K562 (cell line): Measurements from ENCODE around the gene ELOVL1. TPM values are rescaled to one million over a fixed set of nuclear protein-coding genes. Genes with fewer than 3 reads are reported as not detected.

Experiments used
- ATF1 ChIP-seq, 2 experiments: fragments of 450-650 bp in 1 of 2; IDR thresholded peaks; 2 replicates each; pipeline ENCODE4 v1.6.1; 2016; ENCODE audit warnings: missing compliant biosample characterization in 1 of 2, missing genetic modification characterization in 1 of 2
- ATF7 ChIP-seq: fragments of 450-650 bp; IDR thresholded peaks from 2 replicates; pipeline ENCODE4 v1.7.1; 2014; ENCODE audit warnings: mild to moderate bottlenecking, moderate library complexity
- GTF2A2 ChIP-seq: IDR thresholded peaks from 2 replicates; pipeline ENCODE4 v1.6.1; 2016; ENCODE audit warnings: mild to moderate bottlenecking, missing genetic modification characterization, missing compliant biosample characterization
- HDAC8 ChIP-seq: fragments of 450-650 bp; IDR thresholded peaks from 2 replicates; pipeline ENCODE4 v1.6.1; 2016; ENCODE audit warnings: mild to moderate bottlenecking, missing genetic modification characterization, moderate library complexity, missing compliant biosample characterization
- HINFP ChIP-seq: fragments of 450-650 bp; conservative IDR thresholded peaks from 2 replicates; pipeline ENCODE4 v1.6.1; 2016; ENCODE audit warnings: missing genetic modification characterization, low read depth, mild to moderate bottlenecking, control low read depth, missing compliant biosample characterization
- IRF2 ChIP-seq: sonication (generic); formaldehyde crosslinking; IDR thresholded peaks from 2 replicates; pipeline ENCODE4 v1.8.1; 2022; ENCODE audit warnings: mild to moderate bottlenecking, missing genetic modification reagents
- IRF9 ChIP-seq: fragments of 450-650 bp; IDR thresholded peaks from 2 replicates; pipeline ENCODE4 v1.6.1; 2016; ENCODE audit warnings: missing biosample characterization, missing genetic modification characterization
- JUN ChIP-seq, 2 experiments: sonication (generic) in 1 of 2; formaldehyde crosslinking in 1 of 2; IDR thresholded peaks; 2 replicates each; pipeline versions ENCODE4 v1.6.1 to v1.8.0; 2012 to 2022; ENCODE audit warnings: borderline replicate concordance in 2 of 2, mild to moderate bottlenecking in 2 of 2, improper control_type of control experiment in 1 of 2, low read depth in 1 of 2, low read length in 1 of 2, missing genetic modification reagents in 1 of 2
- JUND ChIP-seq, 2 experiments: IDR thresholded peaks; 2 replicates in 1 of 2; 3 replicates in 1 of 2; pipeline ENCODE4 v1.6.1; 2011; ENCODE audit warnings: borderline replicate concordance in 2 of 2, low read depth in 2 of 2, low read length in 2 of 2, improper control_type of control experiment in 1 of 2, missing biosample characterization in 1 of 2, missing genetic modification characterization in 1 of 2, missing genetic modification reagents in 1 of 2
- KLF1 ChIP-seq: fragments of 450-650 bp; IDR thresholded peaks from 2 replicates; pipeline ENCODE4 v1.6.1; 2016; ENCODE audit warnings: missing genetic modification characterization, missing compliant biosample characterization
- KLF6 ChIP-seq: fragments of 250-450 bp; sonication (Bioruptor Pico); IDR thresholded peaks from 2 replicates; pipeline ENCODE4 v1.4.0; 2020; ENCODE audit warnings: mild to moderate bottlenecking, moderate library complexity, borderline replicate concordance
- MTA1 ChIP-seq: fragments of 450-650 bp; IDR thresholded peaks from 2 replicates; pipeline ENCODE4 v1.6.1; 2017; ENCODE audit warnings: borderline replicate concordance
- MYNN ChIP-seq, 2 experiments: sonication (generic); formaldehyde crosslinking in 1 of 2; IDR thresholded peaks; 2 replicates each; pipeline versions ENCODE4 v1.5.0 to v1.6.1; 2016 to 2020; ENCODE audit warnings: antibody characterized with exemption in 1 of 2, missing genetic modification reagents in 1 of 2
- NR2C2 ChIP-seq, 2 experiments: fragments of 200-800 bp in 1 of 2; sonication (Bioruptor generic) in 1 of 2; sonication (generic) in 1 of 2; formaldehyde crosslinking in 1 of 2; IDR thresholded peaks; 2 replicates each; pipeline versions ENCODE4 v1.6.1 to v1.8.0; 2016 to 2022; ENCODE audit warnings: mild to moderate bottlenecking in 1 of 2, missing compliant biosample characterization in 1 of 2, missing genetic modification characterization in 1 of 2, missing genetic modification reagents in 1 of 2
- PML ChIP-seq: IDR thresholded peaks from 2 replicates; pipeline ENCODE4 v1.6.1; 2012; ENCODE audit warnings: low read length, inconsistent platforms
- POLR2A ChIP-seq: fragments of 450-650 bp; conservative IDR thresholded peaks from 2 replicates; pipeline ENCODE4 v1.6.1; 2016
- RAD21 ChIP-seq, 2 experiments: fragments of 250-450 bp in 1 of 2; fragments of 450-650 bp in 1 of 2; sonication (Bioruptor Pico) in 1 of 2; formaldehyde crosslinking in 1 of 2; IDR thresholded peaks in 1 of 2; conservative IDR thresholded peaks in 1 of 2; 2 replicates each; pipeline versions ENCODE4 v1.4.0 to v1.8.0; 2020 to 2022; ENCODE audit warnings: mild to moderate bottlenecking in 2 of 2, moderate library complexity in 1 of 2
- SMARCC2 ChIP-seq: fragments of 450-650 bp; IDR thresholded peaks from 2 replicates; pipeline ENCODE4 v1.6.1; 2017; ENCODE audit warnings: antibody characterized with exemption, moderate library complexity, mild to moderate bottlenecking, low read depth
- SPI1 ChIP-seq: IDR thresholded peaks from 2 replicates; pipeline ENCODE4 v1.6.1; 2011; ENCODE audit warnings: low read depth, low read length, control low read depth, borderline replicate concordance
- TCF7L2 ChIP-seq: fragments of 150-350 bp; IDR thresholded peaks from 2 replicates; pipeline ENCODE4 v1.6.1; 2016; ENCODE audit warnings: low read depth, mild to moderate bottlenecking, low read length, moderate library complexity
- ZNF263 ChIP-seq: sonication (generic); formaldehyde crosslinking; IDR thresholded peaks from 2 replicates; pipeline ENCODE4 v1.8.0; 2022; ENCODE audit warnings: mild to moderate bottlenecking, missing genetic modification reagents, borderline replicate concordance
- ZNF354B ChIP-seq: fragments of 250-450 bp; sonication (Bioruptor Pico); IDR thresholded peaks from 2 replicates; pipeline ENCODE4 v1.4.0; 2020
- polyA plus RNA-seq, 8 experiments: library from polyadenylated mRNA; depleted of rRNA in 4 of 8; stranded (reverse) in 5 of 8; unstranded in 3 of 8; fragments of >200 nt; fragmentation: Nextera tagmentation in 2 of 8; fragmentation: Illumina TruSeq in 1 of 8; extraction: Ambion mirVana in 2 of 8; extraction: Trizol in 1 of 8; gene quantifications; 2 replicates each; pipeline versions ENCODE4 v1.2.1 to v1.2.3, GENCODE V29; 2011 to 2014; ENCODE audit warnings: inconsistent platforms in 1 of 8, missing spikeins in 1 of 8
- total RNA-seq, 7 experiments: library from RNA; depleted of rRNA in 6 of 7; stranded (reverse); fragments of >200 nt in 6 of 7; fragmentation: Illumina TruSeq in 2 of 7; extraction: Trizol in 2 of 7; gene quantifications; 2 replicates each; pipeline versions ENCODE4 v1.2.1 to v1.2.3, GENCODE V29; 2011 to 2021; ENCODE audit warnings: low replicate concordance in 1 of 7
- TF ChIP-seq, protein P1 (sequence below), 3 experiments: IDR thresholded peaks in 2 of 3; conservative IDR thresholded peaks in 1 of 3; 2 replicates each; pipeline ENCODE4 v1.5.1; 2011 to 2012; ENCODE audit warnings: low read length in 3 of 3, mild to moderate bottlenecking in 3 of 3, control low read depth in 2 of 3, improper control_type of control experiment in 1 of 3, inconsistent platforms in 1 of 3, low read depth in 1 of 3, mixed read lengths in 1 of 3, moderate library complexity in 1 of 3; ENCODE audit not compliant: insufficient read depth in 2 of 3

The ELOVL1 gene
- total and polyA plus RNA-seq, 9 of the 15 experiments (the other 6 are each of a cell fraction or from before 2014, with no cell fraction given): 51.0 to 157 (median 70.3) TPM

DNA sequence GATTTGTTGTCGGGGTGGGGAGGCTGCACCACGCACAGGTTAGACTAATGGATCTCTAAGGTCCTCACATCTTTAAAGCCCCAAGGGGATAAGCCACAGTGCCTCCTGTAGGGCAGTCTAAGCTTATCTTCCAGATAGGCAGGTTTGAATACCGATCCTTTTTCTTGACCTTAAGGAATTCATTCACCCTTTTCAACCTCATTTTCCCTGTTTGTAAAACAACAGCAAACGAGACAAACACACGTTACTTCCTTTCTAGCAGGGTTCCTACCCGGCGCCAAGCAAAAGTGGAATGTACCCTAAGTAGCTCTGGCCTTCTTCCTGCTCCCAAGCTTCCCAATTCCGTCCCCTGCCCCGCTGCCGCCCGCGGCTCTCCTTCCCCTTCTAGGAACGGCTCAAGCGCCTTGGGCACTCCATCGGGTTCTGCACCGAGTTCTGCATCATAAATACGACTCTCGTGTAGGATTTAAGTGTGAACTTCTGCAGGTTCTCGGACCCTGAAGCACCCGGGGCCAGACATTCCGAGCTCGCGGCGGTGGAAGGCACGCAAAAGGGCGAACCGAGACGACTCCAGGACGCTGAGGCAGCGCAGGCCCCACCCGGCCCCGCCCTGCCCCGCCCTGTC, 9.6 kb downstream of the ELOVL1 start (continued):
- TF ChIP-seq SPI1 (no peak), IRF9 (tag) (no peak), MTA1 (0 out of 2 replicates have a peak, but pooled peaks have one; percentile 60), PML (0 out of 2 replicates have a peak, but pooled peaks have one; percentile 34), NR2C2 (CRISPR knock-in tag; IDR thresholded peaks at IDR 0.05) (no peak), NR2C2 (tag; IDR thresholded peaks at IDR 0.05) (peak; percentile 61), KLF6 (CRISPR knock-in tag) (no peak), HDAC8 (tag) (no peak), TCF7L2 (no peak), GTF2A2 (tag) (no peak), ATF7 (peak; percentile 29; the same call in 1 of the 2 replicates), ZNF354B (CRISPR knock-in tag) (no peak), KLF1 (no peak), SMARCC2 (peak; percentile 66; the same call in 1 of the 2 replicates), POLR2A (peak; percentile 82), RAD21 (CRISPR knock-in tag; conservative IDR thresholded peaks at IDR 0.05 in 1 of 2, IDR thresholded peaks at IDR 0.05 in 1 of 2) (peak; percentile 51 to 73), ATF1 (CRISPR knock-in tag; IDR thresholded peaks at IDR 0.05) (no peak), ATF1 (tag; IDR thresholded peaks at IDR 0.05) (no peak), JUND (IDR thresholded peaks at IDR 0.05; ENCODE audit: borderline replicate concordance, low read depth, low read length) (peak; percentile 1; the same call in 1 of the 2 replicates), JUND (tag; IDR thresholded peaks at IDR 0.05; ENCODE audit: borderline replicate concordance, low read depth, low read length) (no peak), HINFP (tag) (no peak), ZNF263 (no peak), JUN (IDR thresholded peaks at IDR 0.05; ENCODE audit: borderline replicate concordance, low read depth, low read length) (no peak), JUN (CRISPR knock-in tag; IDR thresholded peaks at IDR 0.05; ENCODE audit: borderline replicate concordance) (no peak; the same call in 1 of the 2 replicates), MYNN (IDR thresholded peaks at IDR 0.05) (no peak), MYNN (CRISPR knock-in tag; IDR thresholded peaks at IDR 0.05) (no peak), IRF2 (CRISPR knock-in tag) (no peak)
- TF ChIP-seq, protein P1, sequence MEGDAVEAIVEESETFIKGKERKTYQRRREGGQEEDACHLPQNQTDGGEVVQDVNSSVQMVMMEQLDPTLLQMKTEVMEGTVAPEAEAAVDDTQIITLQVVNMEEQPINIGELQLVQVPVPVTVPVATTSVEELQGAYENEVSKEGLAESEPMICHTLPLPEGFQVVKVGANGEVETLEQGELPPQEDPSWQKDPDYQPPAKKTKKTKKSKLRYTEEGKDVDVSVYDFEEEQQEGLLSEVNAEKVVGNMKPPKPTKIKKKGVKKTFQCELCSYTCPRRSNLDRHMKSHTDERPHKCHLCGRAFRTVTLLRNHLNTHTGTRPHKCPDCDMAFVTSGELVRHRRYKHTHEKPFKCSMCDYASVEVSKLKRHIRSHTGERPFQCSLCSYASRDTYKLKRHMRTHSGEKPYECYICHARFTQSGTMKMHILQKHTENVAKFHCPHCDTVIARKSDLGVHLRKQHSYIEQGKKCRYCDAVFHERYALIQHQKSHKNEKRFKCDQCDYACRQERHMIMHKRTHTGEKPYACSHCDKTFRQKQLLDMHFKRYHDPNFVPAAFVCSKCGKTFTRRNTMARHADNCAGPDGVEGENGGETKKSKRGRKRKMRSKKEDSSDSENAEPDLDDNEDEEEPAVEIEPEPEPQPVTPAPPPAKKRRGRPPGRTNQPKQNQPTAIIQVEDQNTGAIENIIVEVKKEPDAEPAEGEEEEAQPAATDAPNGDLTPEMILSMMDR (IDR thresholded peaks at IDR 0.05 in 2 of 3, conservative IDR thresholded peaks at IDR 0.05 in 1 of 3; ENCODE audit: insufficient read depth in 2 of 3, low read depth in 1 of 3, low read length in 3 of 3): peak; percentile 51 to 85 (median 80)
